ENCODE measurements around the gene SNX5. TPM values are rescaled to one million over a fixed set of nuclear protein-coding genes. Genes with fewer than 3 reads are reported as not detected.

SNX5 gene
- total and polyA plus RNA-seq, 7 donors = 59.8 to 113 (median 81.3) TPM

- DNase-seq (no peak), ATAC-seq (peak in 2 of 4 donors; percentile 26 to 36)
- WGBS, 3 donors = 58 to 81% (median 67%) methylated on average over 5 of the region's 5 CpGs
- Histone ChIP-seq H3K9me3 (no peaks in the 10 kb centered on the region), H3K4me3 (no peak overlapping the region), H3K36me3 (ENCODE audit: insufficient read depth in 1 of 2, low read depth in 1 of 2) (peaks cover 15 to 41% of the 10 kb centered on the region in 2 donors), H3K4me1 (peaks cover 36% of the 10 kb centered on the region), H3K27ac (peak overlapping the region; percentile 52), H3K27me3 (ENCODE audit: insufficient read depth in 3 of 3, low read length in 2 of 3) (no peaks in the 10 kb centered on the region)
- no peak for TF ChIP-seq CTCF (IDR thresholded peaks at IDR 0.05)
- intact Hi-C loops (cut with DNase I) = loop anchor here (2.0 to 5.0 kb wide), 2 partner anchors 39 to 40 kb away; no protein-coding TSS in a partner anchor
These were observed 10.9 kb downstream of the SNX5 start for GRCh38 chr20:17957505-17958363.

GRCh38 chr20:17956099-17956685 is 12.4 kb downstream of the SNX5 start:
- Histone ChIP-seq H3K4me1 (peaks cover 23% of the 10 kb centered on the region), H3K9me3 (no peaks in the 10 kb centered on the region), H3K27me3 (ENCODE audit: insufficient read depth in 3 of 3, low read length in 2 of 3) (no peaks in the 10 kb centered on the region), H3K36me3 (ENCODE audit: insufficient read depth in 1 of 2, low read depth in 1 of 2) (peaks cover 18 to 57% of the 10 kb centered on the region in 2 donors), H3K4me3 (no peak overlapping the region), H3K27ac (no peak overlapping the region)
- DNase-seq (no peak), ATAC-seq (no peak)
- 79 to 85% (median 84%) methylated on average over 8 of the region's 8 CpGs for WGBS, 3 donors
- intact Hi-C loops (cut with DNase I) = loop anchor here in 1 of 2 donors (5.0 kb wide), 1 partner anchor 41 kb away; no protein-coding TSS in a partner anchor
- TF ChIP-seq CTCF (IDR thresholded peaks at IDR 0.05) = no peak

DNA sequence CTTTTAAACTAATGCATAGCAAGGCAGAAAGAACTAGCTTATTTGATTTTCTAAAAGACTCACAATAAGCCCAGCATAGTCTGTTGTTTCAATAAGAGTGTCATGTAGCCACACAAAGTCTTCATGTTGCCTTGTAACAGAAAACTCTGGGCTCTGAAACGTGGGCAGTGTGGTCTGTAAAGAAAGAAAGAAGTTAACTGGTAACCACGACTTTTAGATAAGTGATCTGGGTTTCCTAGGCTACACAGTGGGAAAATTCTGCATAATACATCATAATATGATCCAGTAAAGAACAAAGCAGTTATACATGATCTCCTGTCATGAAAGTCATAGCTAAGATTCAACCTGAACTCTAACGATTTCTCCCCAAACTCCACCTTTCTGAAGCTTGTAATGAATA is 13.3 kb downstream of the SNX5 start:
- no peaks in the 10 kb centered on the region for H3K9me3 ChIP-seq
- no peak overlapping the region for H3K4me3 ChIP-seq
- ATAC-seq (no peak), DNase-seq (no peak)
- no peak for TF ChIP-seq CTCF (IDR thresholded peaks at IDR 0.05)
- H3K4me1 ChIP-seq = peaks cover 17% of the 10 kb centered on the region
- no peaks in the 10 kb centered on the region for H3K27me3 ChIP-seq (ENCODE audit: insufficient read depth in 3 of 3, low read length in 2 of 3)
- 50 to 56% (median 54%) methylated on average over 3 of the region's 3 CpGs for WGBS, 3 donors
- intact Hi-C loops (cut with DNase I) = loop anchor here in 1 of 2 donors (5.0 kb wide), 1 partner anchor 42 kb away; no protein-coding TSS in a partner anchor
- no peak overlapping the region for H3K27ac ChIP-seq
- H3K36me3 ChIP-seq (ENCODE audit: insufficient read depth in 1 of 2, low read depth in 1 of 2) = peaks cover 26 to 66% of the 10 kb centered on the region in 2 donors

- no peak for TF ChIP-seq CTCF (IDR thresholded peaks at IDR 0.05)
- peaks cover 27 to 79% of the 10 kb centered on the region in 2 donors for H3K36me3 ChIP-seq (ENCODE audit: insufficient read depth in 1 of 2, low read depth in 1 of 2)
- no peak overlapping the region for H3K4me3 ChIP-seq
- 94 to 97% (median 96%) methylated on average over 5 of the region's 5 CpGs for WGBS, 3 donors
- H3K27ac ChIP-seq = no peak overlapping the region
- DNase-seq = no peak
- ATAC-seq = no peak
- intact Hi-C loops (cut with DNase I) = no loop called here
- no peaks in the 10 kb centered on the region for H3K27me3 ChIP-seq (ENCODE audit: insufficient read depth in 3 of 3, low read length in 2 of 3)
- peaks cover 16% of the 10 kb centered on the region for H3K4me1 ChIP-seq
- no peaks in the 10 kb centered on the region for H3K9me3 ChIP-seq
These were observed 14.7 kb downstream of the SNX5 start for GRCh38 chr20:17953935-17954334.

Data from psoas muscle (tissue), 8 donors.